IPS DF 19.7 (cell line): ENCODE measurements around the gene ZNF44.
"Not testable (repeated sequence)": the region's sequence is repeated elsewhere in the genome, so short reads cannot be mapped to it uniquely, and the experiment has no call there.

Source experiments
- DNase-seq: peaks from one replicate; pipeline ENCODE4 v3.0.0-alpha.2; 2013; ENCODE audit warnings: low read depth, low spot score

Gene ZNF44

DNA sequence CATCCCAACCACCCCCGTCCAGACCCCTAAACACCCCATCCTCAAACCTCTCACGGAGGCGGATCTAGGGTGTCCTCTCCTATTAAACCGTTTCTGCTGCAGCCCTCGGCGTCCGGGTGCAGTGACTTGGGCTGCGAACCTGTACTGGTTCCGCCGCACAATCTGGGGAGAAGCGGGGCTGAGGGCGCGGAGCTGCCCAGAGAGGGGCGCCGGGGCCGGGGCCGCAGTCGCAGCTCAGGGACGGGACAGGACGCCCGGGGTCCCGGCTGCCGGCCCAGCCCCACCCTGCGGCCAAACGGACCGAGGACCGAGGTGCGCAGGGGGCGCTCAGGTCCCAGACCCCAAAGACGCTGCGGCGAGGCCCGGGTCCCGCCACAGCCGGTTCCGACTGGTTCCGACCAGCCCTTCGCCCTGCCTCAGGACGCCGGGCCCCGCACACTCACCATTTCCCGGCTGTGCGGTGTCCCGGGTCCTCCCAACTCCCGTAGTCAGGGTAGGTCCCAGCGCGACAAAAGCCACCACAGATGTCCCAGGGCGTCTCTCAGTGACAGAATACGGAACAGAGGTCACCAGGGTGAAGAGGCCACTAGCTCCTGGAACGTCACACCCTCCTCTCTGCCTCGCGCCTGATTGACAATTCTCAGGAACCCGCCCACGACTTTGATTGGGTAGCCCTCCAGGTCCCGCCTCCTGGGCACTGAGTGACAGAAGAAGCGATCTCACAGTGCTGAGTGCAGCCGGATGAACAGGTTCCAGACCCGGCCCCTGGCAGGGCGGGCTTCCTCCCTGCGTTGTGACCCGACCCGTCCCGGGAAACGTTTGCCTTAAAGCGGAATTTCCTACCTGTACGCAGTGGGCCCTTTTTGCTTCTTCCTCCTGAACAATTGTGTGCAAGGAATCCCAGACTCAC, at the start of gene ZNF44:
TSS of gene ZNF44 (minus strand) at position 635 of the 910 bp plus-strand sequence. CDS start at position 446, 189 bp downstream.
- peak; percentile 91 for DNase-seq

DNA sequence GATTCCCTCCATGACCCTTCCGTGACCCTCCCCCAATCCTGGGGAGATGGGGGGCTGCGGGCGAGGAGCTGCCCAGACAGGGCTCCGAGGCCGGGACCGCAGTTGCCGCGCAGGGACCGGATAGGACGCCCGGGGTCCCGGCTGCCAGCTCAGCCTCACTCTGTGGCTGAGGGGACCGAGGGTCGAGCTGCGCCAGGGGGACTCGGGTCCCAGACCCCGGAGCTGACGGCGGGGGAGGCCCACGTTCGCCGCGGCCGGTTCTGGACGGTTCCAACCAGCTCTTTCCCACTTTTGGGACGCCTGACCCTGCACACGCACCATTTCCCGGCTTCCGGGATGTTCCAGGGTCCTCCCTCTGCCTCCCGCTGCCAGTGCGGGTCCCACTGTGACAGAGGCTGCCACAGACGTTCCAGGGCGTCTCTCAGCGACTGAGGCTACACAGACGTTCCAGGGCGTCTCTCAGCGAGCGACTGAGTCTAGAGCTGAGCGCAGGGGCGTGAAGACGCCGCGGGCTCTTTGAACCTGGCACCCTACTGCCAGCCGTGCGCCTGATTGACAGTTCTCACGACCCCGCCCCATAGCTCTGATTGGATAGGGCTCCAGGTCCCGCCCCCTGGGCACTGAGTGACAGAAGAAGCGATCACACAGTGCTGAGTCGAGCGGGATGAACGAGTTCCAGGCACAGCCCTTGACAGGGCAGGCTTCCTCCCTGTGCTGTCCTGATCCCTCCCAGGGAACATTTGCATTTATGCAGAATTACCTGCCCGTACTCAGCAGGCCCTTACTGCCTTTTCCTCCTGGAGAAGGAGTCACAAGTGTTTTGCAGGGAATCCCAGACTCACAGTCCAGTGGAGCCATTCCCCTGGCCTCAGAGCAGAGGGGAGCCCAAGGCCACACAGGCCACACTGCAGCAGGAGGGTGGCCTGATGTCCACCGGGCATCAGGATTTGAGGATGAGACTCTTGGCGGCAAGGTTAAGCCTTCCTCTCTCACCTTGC, 38.8 kb upstream of the ZNF44 start, which contains the start of gene ZNF563:
TSS of gene ZNF563 (minus strand) at position 472 of the 998 bp plus-strand sequence. CDS start at position 321, 151 bp downstream.
- DNase-seq: peak; percentile 92

DNA sequence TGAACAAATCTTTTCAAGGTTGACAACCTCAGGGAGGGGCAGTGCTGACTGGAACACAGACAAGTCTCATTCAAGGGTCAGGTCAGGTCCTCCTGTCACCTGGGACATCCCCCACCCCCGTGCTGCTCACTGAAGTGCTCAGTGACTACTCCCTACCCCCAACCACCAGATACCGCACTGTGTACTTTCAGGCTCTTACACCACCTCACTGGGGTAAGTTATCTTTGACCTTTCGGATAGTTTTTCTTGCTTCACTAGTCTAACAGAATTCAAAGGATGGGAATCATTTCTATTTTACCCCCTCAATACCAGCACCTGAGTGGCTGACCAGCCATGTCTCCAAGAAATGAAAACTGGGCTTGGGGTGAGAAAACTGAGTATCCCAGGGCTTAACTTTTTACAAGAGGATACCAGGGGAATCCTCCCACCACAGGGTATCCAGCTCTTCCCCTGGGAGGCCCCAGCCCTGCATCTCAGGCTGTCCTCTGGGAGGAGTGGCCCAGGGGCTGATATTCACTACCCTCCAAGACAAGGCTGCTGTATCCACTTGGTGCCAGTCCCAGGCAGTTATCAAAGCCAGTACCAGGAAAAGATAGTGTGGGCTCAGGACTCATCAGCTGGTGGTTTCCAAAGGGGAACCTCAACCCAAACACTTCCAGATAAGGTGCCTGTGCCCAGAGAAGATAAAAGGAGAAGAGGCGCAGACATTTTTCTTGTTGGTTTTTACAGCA, 36.7 kb upstream of the ZNF44 start:
- DNase-seq: no peak

DNA sequence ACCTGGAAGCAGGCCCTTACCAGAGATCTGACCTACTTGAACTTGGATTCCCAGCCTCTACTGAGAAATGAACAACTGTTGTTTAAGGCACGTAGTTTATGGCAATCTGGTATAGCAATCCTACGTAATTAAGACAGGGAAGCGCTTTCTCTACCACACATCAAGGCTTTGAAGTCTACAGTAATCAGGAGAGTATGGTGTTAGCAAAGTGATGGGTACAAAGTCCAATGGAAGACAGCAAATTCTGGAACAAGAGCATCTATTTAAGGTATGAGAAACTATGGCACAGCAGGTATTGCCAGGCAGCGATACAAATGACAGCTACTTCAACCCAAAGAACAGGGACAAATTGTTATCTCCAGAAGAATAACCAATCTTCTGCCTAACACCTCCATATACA, 35.7 kb upstream of the ZNF44 start:
- DNase-seq: no peak

DNA sequence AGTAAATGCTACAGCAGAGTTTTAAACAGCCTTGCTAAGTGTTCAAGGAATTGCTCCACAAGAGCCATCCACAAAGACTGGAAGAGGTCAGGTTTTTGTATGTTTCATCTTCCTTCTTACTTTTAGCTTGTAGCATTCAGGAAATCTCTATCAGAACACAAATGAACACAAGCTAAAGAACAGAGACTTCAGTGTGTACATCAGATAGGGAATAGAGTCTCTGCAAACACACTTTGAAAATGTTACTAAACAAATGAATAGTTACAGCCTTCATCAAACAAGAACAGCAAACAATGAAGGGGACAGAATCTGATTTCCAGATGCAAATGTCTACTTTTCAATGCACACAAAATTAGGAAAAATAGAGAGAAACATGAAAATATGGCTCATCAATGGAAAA, 31.0 kb upstream of the ZNF44 start:
- no peak for DNase-seq

DNA sequence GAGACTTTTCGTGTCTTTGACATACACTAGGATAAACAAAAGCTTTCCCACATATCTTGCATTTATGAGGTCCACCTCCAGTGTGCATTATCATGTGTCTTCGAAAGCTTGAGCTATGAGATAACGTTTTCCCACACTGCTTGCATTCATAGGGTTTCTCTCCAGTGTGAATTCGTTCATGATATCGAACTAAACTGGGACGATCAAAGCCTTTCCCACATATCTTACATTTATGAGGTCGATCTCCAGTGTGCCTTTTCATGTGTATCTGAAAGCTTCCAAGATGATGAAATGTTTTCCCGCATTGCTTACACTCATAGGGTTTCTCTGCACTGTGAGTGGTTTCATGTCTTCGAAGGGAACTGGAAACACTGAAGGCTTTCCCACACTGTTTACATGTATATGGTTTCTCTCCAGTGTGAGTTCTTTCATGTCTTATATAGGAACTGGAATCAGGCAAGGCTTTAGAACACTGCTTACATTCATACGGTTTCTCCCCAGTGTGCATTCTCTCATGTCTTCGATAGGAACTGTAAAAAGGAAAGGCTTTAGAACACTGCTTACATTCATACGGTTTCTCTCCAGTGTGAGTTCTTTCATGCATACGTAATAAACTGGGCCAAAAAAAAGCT, 24.2 kb upstream of the ZNF44 start:
- no peak for DNase-seq

DNA sequence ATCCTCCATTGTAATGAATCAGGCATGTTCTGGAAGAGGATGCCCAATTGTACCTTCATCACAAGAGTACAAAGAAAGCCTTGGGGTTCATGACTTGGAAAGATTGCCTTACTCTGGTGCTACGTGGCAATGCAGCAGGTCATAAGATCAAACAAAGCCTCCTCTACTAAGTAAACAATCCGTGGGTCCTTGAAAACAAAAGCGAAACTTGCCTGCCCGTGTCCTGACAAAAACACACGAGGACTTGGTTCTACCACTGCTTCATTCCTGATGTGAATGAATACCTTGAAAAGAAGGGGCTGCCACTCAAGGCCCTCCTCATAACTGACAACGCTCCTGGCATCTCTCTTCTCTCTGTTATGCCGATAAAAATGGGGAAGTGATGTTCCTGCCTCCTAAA, 19.9 kb upstream of the ZNF44 start:
- no peak for DNase-seq

DNA sequence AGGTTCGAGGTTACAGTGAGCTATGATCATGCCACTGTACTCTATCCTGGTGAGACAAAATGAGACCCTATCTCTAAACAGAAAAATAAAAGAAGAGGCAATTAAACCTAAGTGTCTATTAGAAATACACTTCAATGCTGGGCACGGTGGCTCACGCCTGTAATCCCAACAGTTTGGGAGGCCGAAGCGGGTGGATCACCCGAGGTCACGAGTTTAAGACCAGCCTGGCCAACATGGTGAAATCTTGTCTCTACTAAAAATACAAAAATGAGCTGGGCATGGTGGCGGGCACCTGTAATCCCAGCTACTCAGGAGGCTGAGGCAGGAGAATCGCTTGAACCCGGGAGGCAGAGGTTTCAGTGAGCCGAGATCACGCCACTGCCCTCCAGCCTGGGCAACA, 14.2 kb upstream of the ZNF44 start:
- not testable (repeated sequence) for DNase-seq

DNA sequence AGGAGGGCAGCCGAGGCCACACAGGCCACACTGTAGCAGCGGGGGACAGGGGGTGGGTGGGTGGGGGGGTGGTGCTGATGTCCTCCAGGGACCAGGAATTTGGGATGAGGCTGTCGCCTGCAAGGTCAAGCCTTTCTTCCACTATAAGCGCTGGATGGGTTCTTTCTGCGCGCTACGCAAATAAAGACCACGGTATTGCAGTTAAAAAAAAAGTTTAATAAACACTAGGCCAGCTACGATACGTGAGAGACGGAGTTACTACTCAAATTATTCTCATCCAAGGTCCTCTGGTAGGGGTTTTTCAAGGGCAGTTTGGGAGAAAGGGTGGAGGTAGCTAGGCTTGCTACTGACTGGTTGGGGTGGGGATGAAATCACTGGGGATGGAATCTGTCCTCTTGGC, 508 bp upstream of the ZNF44 start:
- no peak for DNase-seq

DNA sequence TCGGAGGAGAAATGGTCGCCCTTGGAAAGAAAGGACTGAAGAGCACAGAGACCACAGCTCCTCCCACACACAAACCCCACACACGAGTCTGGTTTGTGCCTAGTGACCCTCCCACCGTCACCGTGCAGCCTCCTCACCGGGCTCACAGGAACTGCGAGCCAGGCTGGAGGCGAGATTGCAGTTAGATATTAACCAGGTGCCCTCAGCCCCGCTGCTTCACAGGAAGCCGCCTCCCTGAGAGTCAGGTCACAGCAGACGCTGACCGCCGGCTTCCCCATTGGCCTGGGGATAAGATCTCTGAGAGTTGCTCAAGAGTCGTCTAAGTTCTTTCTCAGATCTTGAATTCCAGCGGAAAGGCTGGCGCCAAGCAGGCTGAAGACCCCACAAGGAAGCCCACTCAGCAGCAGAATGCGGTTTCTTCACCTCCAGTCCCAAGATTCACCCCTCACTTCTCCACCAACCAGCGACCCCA, 870 bp downstream of the ZNF44 start:
- DNase-seq: peak; percentile 5

DNA sequence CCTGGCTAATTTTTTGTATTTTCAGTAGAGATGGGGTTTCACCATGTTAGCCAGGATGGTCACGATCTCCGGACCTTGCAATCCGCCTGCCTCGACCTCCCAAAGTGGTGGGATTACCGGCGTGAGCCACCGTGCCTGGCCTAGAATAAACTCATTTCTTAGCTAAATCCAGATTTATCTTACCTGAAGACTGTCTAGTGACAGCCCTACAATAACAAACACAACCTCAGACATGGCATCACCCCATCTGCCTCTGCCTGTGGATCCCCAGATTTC, 5.0 kb downstream of the ZNF44 start:
- DNase-seq: no peak

DNA sequence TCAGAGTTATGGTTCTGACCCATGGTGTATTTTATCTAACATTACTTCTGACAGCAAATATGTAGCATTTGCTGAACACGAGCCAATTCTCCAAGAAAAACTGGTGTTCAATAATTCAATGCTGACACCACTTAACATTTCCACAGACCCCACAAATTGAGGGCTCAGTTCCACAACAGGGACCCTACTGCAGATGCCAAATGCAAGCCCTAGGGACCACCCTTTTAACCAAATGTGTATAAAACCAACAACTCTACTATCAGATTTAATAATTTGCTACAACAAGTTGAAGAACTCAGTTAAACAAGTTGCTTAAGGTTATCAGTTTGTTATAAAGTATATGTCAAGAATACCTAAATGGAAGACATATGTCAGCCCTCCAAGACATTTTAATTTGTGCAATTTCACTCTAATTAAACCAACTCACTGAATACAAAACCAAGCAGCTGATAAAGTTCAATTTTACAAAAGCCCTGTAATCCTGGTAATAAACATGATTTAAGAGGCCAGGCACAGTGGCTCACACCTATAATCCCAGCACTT, 6.7 kb downstream of the ZNF44 start:
- no peak for DNase-seq

DNA sequence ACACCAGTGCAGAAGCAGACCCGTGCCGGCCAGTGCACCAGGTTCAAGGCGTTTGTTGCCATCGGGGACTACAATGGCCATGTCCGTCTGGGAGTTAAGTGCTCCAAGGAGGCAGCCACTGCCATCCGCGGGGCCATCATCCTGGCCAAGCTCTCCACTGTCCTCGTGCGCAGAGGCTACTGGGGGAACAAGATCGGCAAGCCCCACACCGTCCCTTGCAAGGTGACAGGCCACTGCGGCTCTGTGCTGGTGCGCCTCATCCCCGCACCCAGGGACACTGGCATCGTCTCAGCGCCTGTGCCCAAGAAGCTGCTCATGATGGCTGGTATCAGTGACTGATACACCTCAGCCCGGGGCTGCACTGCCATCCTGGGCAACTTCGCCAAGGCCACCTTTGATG, 10.1 kb downstream of the ZNF44 start:
- no peak for DNase-seq

DNA sequence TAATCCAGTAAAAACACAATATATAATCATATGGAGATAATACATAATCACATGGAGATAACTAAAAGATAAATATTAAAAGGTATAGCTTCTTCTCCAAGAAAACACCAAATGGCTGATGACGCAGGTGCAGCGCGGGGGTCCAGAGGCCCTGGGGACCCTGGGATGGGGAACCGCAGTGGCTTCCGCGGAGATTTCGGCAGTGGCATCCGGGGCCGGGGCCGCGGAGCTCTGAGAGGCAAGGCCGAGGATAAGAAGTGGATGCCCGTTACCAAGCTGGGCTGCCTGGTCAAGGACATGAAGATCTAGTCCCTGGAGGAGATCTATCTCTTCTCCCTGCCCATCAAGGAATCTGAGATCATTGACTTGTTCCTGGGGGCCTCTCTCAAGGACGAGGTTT, 10.5 kb downstream of the ZNF44 start:
- DNase-seq: no peak

DNA sequence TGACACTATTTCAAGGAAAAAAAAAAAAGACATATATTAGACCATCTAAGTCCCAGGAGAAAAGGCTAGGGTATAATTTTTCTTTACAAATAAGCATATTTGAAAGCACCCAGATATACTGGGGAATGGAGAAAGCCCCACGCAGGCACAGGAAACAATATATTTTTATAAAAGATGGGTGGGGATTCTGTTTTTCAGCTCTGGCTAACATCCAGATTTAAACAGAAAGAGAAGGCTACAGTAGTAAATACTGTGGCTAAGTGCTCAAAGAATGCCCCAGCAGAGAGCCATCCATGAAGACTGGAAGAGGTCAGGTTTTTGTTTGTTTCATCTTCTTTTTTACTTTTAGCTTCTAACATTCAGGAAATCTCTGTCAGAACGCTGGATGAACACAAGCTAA, 16.0 kb downstream of the ZNF44 start:
- DNase-seq: no peak

DNA sequence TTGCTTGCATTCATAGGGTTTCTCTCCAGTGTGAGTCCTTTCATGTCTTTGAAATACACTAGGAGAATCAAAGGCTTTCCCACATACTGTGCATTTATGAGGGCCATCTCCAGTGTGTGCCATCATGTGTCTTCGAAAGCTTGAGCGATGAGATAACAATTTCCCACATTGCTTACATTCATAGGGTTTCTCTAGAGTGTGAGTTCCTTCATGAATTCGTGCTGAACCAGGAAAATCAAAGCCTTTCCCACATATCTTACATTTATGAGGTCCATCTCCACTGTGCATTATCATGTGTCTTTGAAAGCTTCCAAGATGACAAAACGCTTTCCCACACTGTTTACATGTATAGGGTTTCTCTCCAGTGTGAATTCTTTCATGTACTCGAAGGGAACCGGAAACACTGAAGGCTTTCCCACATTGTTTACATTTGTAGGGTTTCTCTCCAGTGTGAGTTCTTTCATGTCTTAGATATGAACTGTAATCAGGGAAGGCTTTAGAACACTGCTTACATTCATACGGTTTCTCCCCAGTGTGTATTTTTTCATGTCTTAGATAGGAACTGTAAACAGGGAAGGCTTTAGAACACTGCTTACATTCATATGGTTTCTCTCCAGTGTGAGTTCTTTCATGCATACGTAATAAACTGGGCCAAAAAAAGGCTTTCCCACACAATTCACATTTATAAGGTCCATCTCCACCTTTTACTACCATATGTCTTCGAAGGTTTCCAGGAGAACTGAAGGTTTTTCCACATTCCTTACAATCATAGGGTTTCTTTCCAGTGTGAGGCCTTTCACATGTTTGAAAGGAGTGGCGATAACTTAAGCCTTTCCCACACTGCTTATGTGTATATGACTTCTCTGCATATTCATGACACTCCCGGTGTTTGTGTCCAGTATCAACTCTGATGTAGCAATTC, 21.4 kb downstream of the ZNF44 start:
- DNase-seq: no peak

DNA sequence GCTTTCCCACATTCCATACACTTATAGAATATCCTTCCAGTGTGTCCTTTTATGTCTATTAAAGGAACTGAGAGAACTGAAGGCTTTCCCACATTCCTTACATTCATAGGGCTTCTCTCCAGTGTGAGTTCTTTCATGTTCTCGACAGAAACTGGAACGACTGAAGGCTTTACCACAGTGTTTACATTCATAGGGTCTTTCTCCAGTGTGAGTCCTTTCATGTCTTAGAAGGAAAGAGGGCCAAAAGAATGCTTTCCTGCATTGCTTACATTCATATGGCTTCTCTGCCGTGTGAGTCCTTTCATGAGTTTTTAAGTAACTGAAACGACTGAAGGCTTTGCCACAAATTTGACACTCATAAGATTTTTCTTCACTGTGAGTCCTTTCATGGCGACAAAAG, 22.3 kb downstream of the ZNF44 start:
- DNase-seq: no peak

DNA sequence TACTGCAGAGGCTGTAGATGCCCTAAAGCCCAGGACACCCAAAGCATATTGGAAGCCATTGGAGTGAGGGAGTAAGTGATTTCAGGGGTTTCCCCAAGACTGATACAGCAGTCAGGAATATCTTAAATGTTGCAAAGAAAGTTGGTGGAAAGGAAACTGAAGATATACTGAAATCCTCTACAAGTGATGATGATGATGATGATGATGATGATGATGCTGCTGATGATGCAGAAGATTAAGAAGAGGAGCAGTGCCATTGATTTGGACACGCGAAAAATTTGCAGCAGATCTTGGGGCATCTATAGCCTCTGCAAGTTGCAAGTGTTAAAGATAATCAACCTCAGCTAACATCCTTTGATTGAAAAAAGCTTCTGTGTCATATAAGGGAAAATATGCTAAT, 23.8 kb downstream of the ZNF44 start:
- no peak for DNase-seq

DNA sequence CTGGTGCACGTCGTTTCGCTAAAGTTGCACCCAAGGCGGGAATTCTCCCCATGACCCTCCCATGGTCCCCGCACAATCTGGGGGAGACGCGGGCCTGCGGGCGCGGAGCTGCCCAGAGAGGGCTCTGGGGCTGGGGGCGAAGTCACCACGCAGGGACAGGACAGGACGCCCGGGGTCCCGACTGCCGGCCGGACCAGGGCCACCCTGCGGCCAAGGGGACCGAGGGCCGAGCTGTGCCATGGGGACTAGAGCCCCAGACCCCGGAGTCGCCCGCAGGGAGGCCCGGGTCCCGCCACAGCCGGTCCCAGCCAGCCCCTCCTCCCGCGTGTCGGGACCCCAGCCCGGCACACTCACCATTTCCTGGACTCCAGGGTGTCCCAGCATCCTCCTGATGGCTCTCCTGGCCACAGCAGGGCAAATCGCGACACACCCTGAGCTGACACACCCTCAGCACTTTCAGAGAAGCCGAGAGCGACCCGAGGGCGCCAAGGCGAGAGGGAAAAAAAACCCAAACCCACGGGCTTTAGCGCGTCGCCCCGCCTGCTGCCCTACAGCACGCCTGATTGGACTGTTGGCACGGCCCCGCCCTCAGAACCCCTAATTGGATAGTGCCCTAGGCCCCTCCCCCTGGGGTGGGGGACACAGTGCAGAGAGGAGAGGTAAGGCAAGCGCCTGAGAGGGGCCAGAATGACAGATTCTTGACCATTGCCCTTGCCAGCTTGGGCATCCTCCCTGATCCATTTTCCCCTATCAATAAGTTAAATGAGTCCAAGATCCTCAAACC, 28.6 kb downstream of the ZNF44 start:
- no peak for DNase-seq
